GM19455 (cell line): ENCODE data around the gene NFE2L3.

ENCODE experiments used
- ATAC-seq: cut with Tn5 transposase; IDR thresholded peaks from one replicate; pipeline ENCODE4 v1.9.1; 2021; ENCODE audit not compliant: unreplicated experiment

The NFE2L3 gene

DNA sequence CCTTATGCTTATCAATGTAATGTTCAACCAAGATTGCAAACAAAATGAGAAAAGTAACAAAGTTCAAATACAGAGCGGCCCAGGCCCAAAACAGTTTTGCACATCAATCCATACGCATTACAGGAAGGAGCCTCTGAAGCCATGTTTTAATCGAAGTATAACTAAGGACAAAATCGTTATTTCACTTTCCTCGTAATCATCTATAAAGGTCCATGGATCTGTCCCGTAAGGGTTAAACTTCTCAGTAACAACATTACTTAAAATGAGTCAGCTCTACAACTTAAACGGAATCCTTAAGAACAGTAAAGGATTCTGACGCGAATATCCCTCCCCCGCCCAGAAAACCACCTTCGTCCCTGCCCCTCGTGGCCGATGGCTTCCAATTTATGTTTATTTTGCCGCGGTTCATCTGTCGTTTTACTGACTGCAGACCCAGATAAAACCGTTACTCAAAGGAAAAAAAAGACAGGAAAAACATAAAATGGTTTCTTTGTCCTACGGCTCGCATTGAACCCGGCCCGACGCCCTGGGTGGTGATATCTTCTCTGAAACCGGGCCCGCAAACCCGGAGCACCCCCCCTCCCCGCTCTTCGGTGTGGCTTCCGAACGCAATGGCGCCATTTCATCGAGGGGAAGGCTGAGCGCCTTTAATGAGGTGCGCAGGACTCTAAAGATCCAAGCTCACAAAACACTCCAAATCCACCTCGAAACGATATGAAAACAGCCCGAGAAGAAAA lies 47.5 kb downstream of the NFE2L3 start:
- no peak for ATAC-seq

DNA sequence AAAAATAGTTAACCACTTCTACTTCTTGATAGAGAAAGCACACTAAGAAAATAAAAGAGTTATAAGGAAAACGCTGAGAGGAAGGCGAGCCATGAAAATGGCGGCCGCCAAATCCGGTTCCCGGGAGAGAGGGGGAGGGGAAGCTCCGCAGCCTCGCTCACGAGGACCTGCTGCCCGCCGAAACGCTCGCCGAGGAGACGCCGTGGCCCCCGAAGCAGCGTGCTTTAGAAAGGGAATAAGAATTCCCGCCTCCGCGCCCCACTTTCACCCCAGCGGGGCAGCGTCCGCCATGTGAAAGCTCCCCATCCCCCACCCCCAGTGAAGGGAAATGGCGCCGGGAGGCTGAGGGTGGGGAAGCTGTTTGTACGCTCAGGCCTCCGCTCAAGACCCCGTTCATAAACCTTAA lies 48.0 kb downstream of the NFE2L3 start:
- no peak for ATAC-seq

- ATAC-seq: peak; percentile 53
Measured at GRCh38 chr7:26200444-26201246, 48.6 kb downstream of the NFE2L3 start, which contains the start of gene HNRNPA2B1. Gene HNRNPA2B1, minus strand, starts transcription at chr7:26200746. Its CDS starts 169 bp downstream, at chr7:26200577.

DNA sequence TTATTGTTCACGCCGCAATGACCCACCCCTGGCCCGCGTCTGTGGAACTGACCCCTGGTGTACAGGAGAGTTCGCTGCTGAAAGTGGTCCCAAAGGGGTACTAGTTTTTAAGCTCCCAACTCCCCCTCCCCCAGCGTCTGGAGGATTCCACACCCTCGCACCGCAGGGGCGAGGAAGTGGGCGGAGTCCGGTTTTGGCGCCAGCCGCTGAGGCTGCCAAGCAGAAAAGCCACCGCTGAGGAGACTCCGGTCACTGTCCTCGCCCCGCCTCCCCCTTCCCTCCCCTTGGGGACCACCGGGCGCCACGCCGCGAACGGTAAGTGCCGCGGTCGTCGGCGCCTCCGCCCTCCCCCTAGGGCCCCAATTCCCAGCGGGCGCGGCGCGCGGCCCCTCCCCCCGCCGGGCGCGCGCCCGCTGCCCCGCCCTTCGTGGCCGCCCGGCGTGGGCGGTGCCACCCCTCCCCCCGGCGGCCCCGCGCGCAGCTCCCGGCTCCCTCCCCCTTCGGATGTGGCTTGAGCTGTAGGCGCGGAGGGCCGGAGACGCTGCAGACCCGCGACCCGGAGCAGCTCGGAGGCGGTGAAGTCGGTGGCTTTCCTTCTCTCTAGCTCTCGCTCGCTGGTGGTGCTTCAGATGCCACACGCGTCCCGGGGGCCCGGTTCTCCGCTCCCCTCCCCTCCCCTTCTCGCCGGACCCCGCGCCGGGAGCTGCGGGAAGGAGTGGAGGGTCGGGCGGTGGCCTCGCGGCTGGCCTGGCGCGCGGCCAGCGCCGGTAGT lies 49.4 kb downstream of the NFE2L3 start, which contains the start of gene CBX3:
Gene CBX3, plus strand, starts transcription at position 499 of the 772 bp plus-strand sequence. CDS start 1,254 bp downstream, outside the sequence.
- ATAC-seq: peak; percentile 44

DNA sequence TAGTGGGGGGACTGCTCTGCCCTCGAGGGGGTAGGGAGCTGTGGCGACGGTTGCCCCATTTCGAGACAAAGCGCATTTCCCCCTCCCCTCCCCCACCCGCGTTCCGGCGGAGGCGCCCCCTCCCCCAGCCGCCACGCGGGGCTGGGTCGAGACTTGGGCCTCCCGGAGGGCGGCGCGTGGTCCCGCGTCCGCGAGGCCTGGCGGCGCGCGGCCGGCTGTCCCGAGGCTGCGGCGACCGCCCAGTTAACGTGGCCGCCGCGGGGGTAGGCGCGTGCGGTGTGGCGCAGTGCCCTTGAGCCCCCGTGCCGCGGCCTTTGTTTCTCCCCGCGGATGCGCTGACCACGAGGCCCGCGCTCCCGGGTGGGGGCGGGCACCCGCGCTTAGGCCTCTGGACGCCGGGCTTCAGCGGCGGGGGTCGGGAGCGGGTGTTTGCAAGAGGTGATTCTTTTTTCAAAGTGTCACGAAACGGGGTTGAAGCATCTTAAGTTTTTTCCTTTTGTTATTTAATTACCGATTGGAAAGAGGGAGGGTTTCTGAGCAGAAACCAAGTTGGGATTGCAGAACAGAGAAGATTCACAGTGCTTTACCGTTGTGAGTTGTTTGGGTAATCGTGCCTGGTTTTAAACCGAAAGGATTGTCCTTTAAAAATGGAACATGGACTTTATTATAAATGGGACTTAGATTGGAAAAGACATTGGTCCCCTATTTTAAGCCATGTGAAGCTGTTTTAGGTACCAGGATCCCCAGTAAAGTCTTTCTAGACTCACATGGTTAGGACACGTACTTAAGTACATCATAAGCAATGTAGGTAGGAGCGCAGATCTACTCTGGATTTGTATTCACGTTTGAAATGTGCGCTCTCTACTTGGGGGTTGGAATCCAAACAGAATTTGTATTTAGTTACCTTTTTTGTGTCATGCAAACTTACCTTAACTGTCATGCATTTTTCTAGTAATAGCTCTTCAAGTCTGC lies 50.3 kb downstream of the NFE2L3 start:
- ATAC-seq: peak; percentile 9

DNA sequence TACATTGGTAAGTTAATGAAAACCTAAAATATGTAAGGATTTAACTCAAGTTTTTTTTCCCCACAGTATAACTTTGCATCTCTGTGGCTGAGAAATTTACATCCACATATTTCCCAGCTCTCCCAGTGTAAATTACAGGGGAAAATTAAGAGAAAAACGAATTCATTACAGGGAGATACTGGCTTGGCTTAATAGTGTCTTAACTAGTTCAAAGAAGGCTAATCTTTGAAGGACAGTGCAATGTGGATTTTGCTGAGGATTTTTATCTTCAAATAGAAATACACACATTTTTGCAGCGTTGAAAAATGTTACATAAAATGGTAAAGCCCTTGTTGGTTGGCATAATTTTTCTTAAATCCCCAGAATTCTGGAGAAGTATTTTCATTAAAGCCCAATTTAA lies 51.0 kb downstream of the NFE2L3 start:
- ATAC-seq: no peak

DNA sequence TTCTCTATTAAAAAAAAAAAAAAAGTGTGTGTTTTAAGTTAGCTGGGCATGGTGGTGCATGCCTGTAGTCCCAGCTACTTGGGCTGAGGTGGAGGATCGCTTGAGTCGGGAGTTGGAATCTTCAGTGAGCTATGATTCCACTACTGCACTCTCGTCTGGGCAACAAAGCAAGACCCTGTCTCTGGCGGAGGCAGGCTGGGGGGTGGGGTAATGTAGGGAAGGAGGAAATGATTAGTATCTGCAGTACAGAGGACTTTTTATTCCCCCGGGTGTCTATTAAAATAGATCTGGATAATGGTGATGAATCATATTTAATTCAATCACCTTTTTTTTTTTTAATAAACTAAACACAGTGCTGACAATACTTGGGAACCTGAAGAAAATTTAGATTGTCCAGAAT lies 56.0 kb downstream of the NFE2L3 start:
- ATAC-seq: no peak

- no peak for ATAC-seq
Measured at GRCh38 chr7:26212921-26213718, 61.1 kb downstream of the NFE2L3 start.

DNA sequence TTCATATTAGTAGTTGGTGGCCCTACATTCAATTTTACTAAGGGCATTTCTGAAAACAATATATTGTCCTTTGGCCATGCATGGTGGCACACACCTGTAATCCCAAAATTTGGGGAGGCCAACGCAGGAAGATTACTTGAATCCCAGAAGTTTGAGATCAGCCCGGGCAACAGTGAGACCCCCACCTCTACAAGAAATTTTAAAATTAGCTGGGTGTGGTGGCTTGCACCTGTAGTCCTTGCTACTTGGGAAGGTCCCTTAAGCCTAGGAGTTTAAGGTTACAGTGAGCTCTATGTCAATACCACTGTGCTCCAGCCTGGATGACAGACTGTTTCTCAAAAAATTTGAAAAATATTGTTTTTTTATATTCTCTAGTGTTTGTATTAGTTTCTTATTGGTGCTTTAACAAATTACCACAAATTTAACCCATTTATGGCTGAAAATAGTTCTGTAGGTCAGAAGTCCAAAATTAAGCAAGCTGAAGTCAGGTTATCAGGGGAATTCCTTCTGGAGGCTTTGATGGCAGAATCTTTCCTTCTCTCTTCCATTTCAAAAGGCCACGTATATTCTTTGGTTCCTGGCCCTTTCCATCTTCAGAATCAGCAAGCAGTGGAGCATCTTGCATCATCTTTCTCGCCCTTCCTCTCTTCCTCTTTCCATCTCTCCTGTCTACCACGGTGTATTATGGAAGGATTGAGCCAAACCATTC lies 62.0 kb downstream of the NFE2L3 start:
- ATAC-seq: no peak

- no peak for ATAC-seq
Measured at GRCh38 chr7:26216049-26216448, 64.1 kb downstream of the NFE2L3 start.

DNA sequence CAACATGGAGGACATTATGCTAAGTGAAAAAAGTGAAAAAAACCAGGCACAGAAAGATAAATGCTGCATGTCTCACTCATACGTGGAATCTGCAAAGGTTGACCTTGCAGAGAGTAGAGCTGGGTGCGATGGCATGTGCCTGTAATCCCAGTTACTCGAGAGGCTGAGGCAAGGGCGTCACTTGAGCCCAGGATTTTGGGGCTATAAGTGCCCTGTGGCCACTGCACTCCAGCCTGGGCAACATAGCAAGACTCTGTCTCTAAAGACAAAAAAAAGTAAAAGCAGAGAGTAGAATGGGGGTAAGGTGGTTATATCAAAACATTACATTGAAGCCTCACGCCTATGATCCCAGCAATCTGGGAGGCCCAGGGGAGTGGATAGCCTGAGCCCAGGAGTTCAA lies 72.4 kb downstream of the NFE2L3 start:
- ATAC-seq: no peak

DNA sequence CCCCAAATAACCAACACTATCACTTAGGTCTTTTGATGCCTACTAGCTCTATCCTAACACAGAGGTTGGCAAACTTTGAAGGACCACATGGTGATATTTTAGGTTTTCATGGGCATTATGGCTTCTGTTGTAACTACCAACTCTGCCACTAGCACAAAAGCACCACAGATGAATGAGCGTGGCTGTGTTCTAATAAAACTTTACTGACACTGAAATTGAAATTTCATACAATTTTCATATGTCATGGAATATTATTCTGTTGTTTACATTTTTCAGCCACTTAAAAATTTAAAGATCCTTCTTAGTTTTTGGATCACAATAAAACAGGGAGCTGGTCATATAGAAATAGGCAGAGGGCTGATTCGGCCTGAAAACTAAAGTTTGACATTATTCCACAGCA lies 76.0 kb downstream of the NFE2L3 start:
- no peak for ATAC-seq

DNA sequence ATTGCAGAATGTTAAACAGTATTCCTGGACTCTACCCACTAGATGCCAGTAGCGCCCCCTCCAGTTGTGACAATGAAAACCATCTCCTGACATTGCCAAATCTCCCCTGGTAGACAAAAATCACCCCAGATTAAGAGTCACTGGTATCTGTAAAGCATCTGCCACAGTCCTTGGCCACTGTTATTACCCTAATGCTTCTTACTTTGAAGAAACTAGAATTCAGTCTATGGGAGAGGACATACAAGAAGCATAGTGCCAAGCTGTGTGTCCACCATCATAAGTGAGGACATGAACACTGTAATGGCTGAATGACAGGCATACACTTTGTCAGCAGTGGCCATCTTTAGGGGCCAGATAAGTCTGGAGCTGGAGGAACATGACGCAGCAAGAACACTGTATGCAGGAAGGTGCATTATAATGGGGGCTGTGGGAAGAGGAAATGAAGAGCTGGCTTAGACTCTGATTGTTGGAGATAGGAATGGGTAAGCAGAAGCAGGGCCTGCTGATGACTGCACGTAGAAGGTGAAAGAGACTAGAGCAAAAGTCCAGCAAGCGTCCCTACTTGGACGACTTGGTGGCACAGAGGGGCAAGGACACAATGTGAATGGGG lies 82.0 kb downstream of the NFE2L3 start:
- ATAC-seq: no peak
